Large intestine (tissue), 3 donors: ENCODE data around the gene ITSN1. TPM values are rescaled to one million over a fixed set of nuclear protein-coding genes. Genes with fewer than 3 reads are reported as not detected.

Experiments
- DNase-seq, 2 donors: peaks; one replicate each; pipeline versions ENCODE4 v3.0.0 to v3.0.0-alpha.2; 2013
- H3K27ac ChIP-seq: one replicate; pipeline ENCODE4 v1.5.1; 2013; ENCODE audit warnings: low read length
- H3K27me3 ChIP-seq: 2 replicates; pipeline ENCODE4 v1.6.1; 2013; ENCODE audit warnings: low read length; ENCODE audit not compliant: control insufficient read depth, insufficient read depth
- H3K36me3 ChIP-seq: 2 replicates; pipeline ENCODE4 v1.6.1; 2013; ENCODE audit warnings: low read length; ENCODE audit not compliant: control insufficient read depth, insufficient read depth
- H3K4me1 ChIP-seq: one replicate; pipeline ENCODE4 v1.6.1; 2013; ENCODE audit warnings: low read length; ENCODE audit not compliant: control insufficient read depth, insufficient read depth
- H3K4me3 ChIP-seq: one replicate; pipeline ENCODE4 v1.5.1; 2013; ENCODE audit warnings: low read length
- H3K9me3 ChIP-seq: one replicate; pipeline ENCODE4 v1.6.1; 2013; ENCODE audit warnings: mild to moderate bottlenecking, low read depth, low read length, moderate library complexity; ENCODE audit not compliant: control insufficient read depth
- WGBS: methylation state at CpG from one replicate; pipeline ENCODE4 v1.1.5; 2013; ENCODE audit warnings: low lambda C conversion rate; ENCODE audit not compliant: insufficient coverage; 5-methylcytosine and 5-hydroxymethylcytosine counted together
- polyA plus RNA-seq: library from polyadenylated mRNA; unstranded; fragments of 120-200 nt; gene quantifications from one replicate; pipeline ENCODE4 v1.2.1, GENCODE V29; 2013

ITSN1 gene
- polyA plus RNA-seq, 1 donor: 36.0 TPM

DNA sequence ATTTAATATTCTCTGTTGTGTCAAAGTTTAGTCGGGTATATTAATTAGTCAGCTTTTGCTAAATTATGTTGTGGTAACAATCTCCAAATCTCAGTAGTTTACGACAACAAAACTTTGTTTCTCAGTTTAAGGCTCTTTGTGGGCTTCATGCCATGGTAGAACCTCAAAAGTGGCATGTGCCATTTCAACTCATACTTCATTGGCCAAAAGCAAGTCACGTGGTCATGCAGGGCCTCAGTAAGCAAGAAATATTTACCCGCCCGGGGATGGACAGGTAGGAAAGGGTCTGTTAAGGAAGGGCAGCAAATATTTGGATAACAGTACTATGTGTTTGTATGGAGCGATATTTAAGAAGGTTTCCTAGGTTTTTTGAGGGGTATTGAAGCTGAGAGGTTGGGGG lies 38.6 kb downstream of the ITSN1 start:
- Histone ChIP-seq H3K36me3 (no peaks in the 10 kb centered on the region), H3K27me3 (no peaks in the 10 kb centered on the region), H3K4me1 (peaks cover 18% of the 10 kb centered on the region), H3K9me3 (no peaks in the 10 kb centered on the region), H3K4me3 (no peak overlapping the region), H3K27ac (no peak overlapping the region)
- no peak for DNase-seq
- WGBS: 40% methylated on average over 1 of the region's 6 CpGs

DNA sequence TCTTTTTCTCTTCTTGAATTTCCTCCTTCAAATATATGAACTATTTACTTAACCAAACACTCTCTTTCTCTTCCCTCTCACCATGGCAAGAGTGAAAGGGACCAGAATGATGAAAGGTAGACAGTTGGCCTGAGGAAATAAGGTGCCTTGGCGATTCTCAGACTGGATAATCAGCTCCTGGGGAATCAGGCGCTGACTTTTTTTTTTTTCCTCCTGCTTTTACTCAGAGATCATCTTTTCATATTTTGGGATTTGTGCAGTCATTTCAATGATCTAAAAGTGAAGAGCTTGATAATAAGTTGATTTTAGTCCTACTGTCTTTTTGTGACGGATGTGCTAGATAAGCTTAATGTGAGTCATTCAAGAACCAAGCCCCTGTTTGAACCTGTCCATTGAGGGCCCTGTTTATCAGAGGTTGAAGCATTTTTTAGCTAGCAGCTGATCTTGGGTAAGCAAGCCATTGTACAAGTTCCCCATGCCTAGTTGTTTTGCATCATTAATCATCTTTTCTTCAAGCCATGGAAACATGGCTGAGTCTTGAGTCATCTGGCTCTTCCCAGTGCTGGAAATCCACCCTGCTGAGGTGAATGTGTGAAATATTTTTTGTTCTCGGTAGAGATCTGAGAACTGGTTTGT lies 40.8 kb downstream of the ITSN1 start:
- no peaks in the 10 kb centered on the region for H3K27me3 ChIP-seq
- H3K27ac ChIP-seq: no peak overlapping the region
- no peak overlapping the region for H3K4me3 ChIP-seq
- no peaks in the 10 kb centered on the region for H3K9me3 ChIP-seq
- H3K4me1 ChIP-seq: peaks cover 22% of the 10 kb centered on the region
- H3K36me3 ChIP-seq: no peaks in the 10 kb centered on the region
- 77% methylated on average over 3 of the region's 4 CpGs for WGBS
- DNase-seq: no peak

DNA sequence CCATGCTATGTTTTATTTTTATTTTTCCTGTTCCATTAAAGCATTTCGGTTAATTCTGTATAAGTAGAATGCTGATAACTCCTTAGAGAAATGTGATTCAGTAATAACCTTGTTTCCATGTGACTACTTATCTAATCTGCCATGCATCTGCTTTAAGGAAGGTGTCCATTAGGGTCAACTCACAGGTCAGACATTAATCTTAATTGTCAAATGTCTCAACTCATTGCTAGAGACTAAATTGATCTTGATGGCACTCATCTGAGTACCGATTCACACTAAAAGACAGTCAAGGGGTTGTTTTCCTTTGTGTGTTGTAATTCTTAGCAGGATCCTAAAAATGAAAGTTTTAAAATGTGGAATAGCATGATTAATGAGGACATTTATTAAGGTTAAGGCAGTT lies 41.8 kb downstream of the ITSN1 start:
- Histone ChIP-seq H3K27ac (no peak overlapping the region), H3K36me3 (no peaks in the 10 kb centered on the region), H3K27me3 (no peaks in the 10 kb centered on the region), H3K9me3 (no peaks in the 10 kb centered on the region), H3K4me1 (peaks cover 22% of the 10 kb centered on the region), H3K4me3 (no peak overlapping the region)
- DNase-seq: no peak
- WGBS: 57% methylated on average over 1 of the region's 2 CpGs

DNA sequence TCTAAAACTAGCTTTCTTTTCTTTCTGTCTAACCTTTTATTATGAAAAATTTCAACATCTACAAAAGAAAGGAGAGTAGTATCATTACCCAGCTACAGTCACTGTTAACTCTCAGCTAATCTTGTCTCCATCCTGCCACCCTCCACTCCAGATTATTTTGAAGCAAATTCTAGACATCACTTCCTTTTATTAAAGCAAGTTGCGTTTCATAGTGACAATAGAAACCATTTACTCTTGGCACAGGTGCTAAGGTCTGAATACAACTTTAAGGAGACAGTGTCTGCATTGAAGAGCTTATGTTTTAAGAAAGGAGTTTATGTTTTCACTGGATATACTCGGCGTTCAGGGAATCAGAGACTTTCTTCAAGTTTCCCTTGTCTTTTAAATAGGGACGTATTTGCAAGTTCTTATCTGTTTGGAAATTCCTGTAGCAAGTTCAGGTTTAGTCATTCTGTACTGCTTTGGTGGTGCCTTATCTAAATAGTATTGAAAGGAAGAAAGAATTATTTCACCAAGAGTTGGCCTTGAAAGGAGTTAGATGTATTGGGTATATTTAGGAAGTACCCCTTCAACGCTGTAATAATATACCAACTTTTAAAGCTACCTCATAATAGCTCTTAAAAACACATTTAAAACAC lies 42.7 kb downstream of the ITSN1 start:
- DNase-seq: peak in 1 of 2 donors; percentile 44
- peaks cover 22% of the 10 kb centered on the region for H3K4me1 ChIP-seq
- 17% methylated on average over 2 of the region's 5 CpGs for WGBS
- H3K9me3 ChIP-seq: no peaks in the 10 kb centered on the region
- H3K4me3 ChIP-seq: no peak overlapping the region
- H3K27me3 ChIP-seq: no peaks in the 10 kb centered on the region
- H3K36me3 ChIP-seq: no peaks in the 10 kb centered on the region
- peak overlapping the region; percentile 61 for H3K27ac ChIP-seq

DNA sequence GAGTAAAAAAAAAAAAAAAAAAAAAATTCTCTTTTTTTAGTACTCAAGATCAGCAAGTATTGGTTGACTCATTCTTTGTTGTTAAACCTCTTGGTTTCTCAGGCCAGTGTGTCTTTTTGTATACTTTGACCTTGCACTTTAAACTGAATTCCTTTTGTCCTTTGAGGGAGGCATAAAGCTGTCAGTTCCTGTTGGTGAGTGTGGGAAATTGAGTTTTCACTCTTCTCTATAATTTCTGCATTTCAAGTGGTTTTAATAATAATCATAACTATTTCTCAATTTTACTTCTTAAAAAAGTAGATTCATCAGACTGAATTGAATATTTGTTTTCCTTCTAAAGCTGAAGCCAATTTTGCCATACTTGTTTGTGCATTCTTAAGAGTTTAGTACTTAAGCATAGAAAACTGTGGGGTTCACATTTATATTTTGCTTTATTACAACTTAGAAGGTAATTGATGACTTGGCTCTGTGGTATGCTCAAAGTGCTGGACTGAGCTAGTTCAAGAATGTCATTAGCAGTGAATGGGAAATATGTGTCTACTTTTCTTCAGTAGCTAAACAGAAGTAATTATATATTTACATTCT lies 43.4 kb downstream of the ITSN1 start:
- Histone ChIP-seq H3K27me3 (no peaks in the 10 kb centered on the region), H3K4me3 (no peak overlapping the region), H3K4me1 (peaks cover 22% of the 10 kb centered on the region), H3K27ac (peak overlapping the region; percentile 61), H3K36me3 (no peaks in the 10 kb centered on the region), H3K9me3 (no peaks in the 10 kb centered on the region)
- peak; percentile 19 to 62 for DNase-seq

DNA sequence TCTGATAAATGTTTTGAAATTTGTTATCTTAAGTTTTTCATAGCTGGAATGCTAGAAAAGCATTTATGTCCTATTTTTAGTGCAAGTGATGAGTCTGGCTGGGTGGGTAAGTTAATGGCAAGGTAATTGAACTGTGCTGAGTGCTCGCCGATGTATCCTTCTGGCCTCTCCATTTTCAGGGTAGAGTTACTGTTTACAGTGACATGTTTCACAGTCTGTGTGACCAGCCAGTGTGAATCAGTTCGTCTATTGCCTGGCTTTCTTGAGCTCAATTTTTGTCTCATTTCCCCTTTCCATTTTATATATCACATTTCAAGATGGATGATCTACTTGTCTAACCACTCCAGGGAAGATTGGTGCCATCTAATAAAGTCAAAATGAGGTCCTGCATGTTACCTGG lies 44.1 kb downstream of the ITSN1 start:
- H3K27ac ChIP-seq: peak overlapping the region; percentile 61
- no peaks in the 10 kb centered on the region for H3K36me3 ChIP-seq
- no peak overlapping the region for H3K4me3 ChIP-seq
- H3K9me3 ChIP-seq: no peaks in the 10 kb centered on the region
- no peaks in the 10 kb centered on the region for H3K27me3 ChIP-seq
- H3K4me1 ChIP-seq: peaks cover 22% of the 10 kb centered on the region
- no peak for DNase-seq
- WGBS: 67% methylated on average over 1 of the region's 3 CpGs

DNA sequence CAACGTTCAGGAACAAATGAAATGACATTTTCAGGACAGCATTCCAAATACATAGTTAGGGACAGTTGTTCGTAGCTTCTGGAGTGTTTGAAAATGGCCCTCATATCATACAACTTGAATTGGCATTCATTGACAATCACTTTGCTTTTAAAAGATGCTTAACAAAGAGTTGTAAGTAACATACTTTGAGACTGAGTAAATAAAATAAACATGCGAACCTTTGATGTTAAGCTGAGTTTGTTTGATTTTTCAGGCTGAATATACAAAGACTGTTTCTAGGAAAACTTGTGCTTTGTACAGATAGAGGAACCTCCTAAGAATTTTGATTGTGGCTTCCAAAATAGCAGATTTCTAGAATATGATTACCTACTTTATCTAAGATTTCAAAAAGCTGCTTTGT lies 45.3 kb downstream of the ITSN1 start:
- Histone ChIP-seq H3K9me3 (no peaks in the 10 kb centered on the region), H3K4me1 (peaks cover 22% of the 10 kb centered on the region), H3K4me3 (no peak overlapping the region), H3K27ac (no peak overlapping the region), H3K36me3 (no peaks in the 10 kb centered on the region), H3K27me3 (no peaks in the 10 kb centered on the region)
- WGBS: 80% methylated on average over 1 of the region's 3 CpGs
- DNase-seq: no peak

DNA sequence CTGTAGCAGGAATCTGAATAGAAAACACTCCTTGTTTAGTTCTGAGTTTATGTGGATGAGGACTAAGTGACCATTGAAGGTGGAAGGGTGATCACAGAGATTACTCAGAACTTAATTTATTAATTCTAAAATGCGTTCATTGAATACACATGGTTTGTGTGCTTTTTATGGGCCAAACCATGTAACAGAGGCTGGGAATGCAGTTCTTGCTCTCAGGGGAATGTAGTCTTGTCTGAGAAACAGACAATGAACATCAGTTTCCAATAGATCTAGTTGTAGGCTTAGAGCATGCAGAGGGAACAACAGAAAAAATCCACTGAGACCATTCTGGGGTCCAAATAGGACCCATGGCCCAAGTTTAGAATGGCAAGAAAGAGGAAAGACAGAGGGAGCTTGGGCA lies 46.1 kb downstream of the ITSN1 start:
- DNase-seq: no peak
- no peaks in the 10 kb centered on the region for H3K36me3 ChIP-seq
- H3K9me3 ChIP-seq: no peaks in the 10 kb centered on the region
- H3K27me3 ChIP-seq: no peaks in the 10 kb centered on the region
- no peak overlapping the region for H3K27ac ChIP-seq
- no peak overlapping the region for H3K4me3 ChIP-seq
- peaks cover 19% of the 10 kb centered on the region for H3K4me1 ChIP-seq
- WGBS: no CpG with 5 or more reads among the region's 1 CpG

DNA sequence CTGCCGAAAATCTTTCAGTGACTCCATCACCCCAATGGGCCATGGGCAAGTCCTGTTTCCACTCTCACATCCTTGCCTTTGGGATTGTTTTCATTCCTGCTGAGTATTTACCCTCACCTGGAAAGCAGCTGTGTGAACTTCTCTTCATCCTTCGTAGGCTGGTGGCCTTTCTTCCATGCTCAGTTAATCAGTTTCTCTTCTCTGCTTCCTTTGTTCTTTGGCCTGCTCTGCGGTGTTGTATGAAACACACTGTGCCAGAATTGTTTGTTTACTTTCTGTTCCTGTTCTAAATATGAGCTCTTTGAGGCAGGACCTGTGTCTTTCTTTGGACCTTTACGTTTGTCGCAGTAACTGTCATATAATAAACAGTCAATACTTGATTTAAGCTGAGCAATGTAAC lies 48.6 kb downstream of the ITSN1 start:
- Histone ChIP-seq H3K4me1 (peaks cover 4% of the 10 kb centered on the region), H3K4me3 (no peak overlapping the region), H3K27me3 (no peaks in the 10 kb centered on the region), H3K27ac (no peak overlapping the region), H3K9me3 (no peaks in the 10 kb centered on the region), H3K36me3 (no peaks in the 10 kb centered on the region)
- no peak for DNase-seq
- 95% methylated on average over 3 of the region's 5 CpGs for WGBS

DNA sequence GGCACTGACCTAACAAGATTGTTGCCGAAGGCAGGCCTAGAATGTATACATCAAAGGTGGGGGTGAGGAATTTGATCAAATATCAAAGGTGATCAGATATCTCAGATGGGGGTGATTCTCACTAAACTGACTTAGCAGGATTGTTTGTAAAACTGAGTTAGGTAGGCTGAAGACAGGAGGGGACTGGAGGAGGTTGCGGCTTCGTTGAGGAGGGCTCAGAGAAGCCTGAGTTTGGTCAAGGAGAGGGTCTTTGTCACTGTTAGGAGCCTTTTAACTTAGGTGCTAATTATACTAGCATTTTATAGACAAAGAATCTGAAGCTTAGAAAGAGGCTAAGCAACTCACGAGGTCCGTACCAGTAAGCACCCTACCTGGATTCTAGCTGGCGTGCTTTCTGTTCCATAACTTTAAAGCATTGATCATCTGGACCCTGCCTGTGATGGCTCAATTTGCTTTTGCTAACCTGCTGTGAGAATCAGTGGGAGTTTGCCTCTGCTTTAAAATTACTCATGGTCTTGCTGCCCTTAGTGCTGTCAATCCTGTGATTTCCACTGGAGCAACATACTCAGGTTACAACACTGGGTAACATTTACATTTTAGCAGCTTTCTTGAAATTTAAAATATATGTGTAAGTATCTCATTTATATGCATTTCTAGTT lies 49.8 kb downstream of the ITSN1 start:
- no peak for DNase-seq
- Histone ChIP-seq H3K9me3 (no peaks in the 10 kb centered on the region), H3K4me1 (no peaks in the 10 kb centered on the region), H3K27me3 (no peaks in the 10 kb centered on the region), H3K4me3 (no peak overlapping the region), H3K27ac (no peak overlapping the region), H3K36me3 (no peaks in the 10 kb centered on the region)
- no CpG with 5 or more reads among the region's 6 CpGs for WGBS
